Transverse colon (tissue), 4 donors: ENCODE measurements around the gene EHMT1. TPM values are rescaled to one million over a fixed set of nuclear protein-coding genes. Genes with fewer than 3 reads are reported as not detected.

Experiments used
- DNase-seq: peaks from one replicate; pipeline ENCODE4 v3.0.0-alpha.2; 2019
- H3K27ac ChIP-seq, 4 donors: fragments of 200-600 bp; sonication (generic); 2 replicates each; pipeline ENCODE4 v1.5.1; 2016 to 2018; ENCODE audit warnings: inconsistent platforms in 4 of 4
- H3K27me3 ChIP-seq: fragments of 200-600 bp; sonication (generic); 2 replicates; pipeline ENCODE4 v1.5.1; 2017; ENCODE audit warnings: inconsistent platforms
- H3K36me3 ChIP-seq, 4 donors: fragments of 200-600 bp; sonication (generic); 2 replicates each; pipeline ENCODE4 v1.5.1; 2017 to 2019; ENCODE audit warnings: inconsistent platforms in 4 of 4
- H3K4me1 ChIP-seq, 4 donors: fragments of 200-600 bp; sonication (generic); 2 replicates each; pipeline ENCODE4 v1.5.1; 2017 to 2020; ENCODE audit warnings: inconsistent platforms in 4 of 4
- H3K4me3 ChIP-seq, 4 donors: fragments of 200-600 bp; sonication (generic); 1 replicate in 1 of 4; 2 replicates in 3 of 4; pipeline versions ENCODE4 v1.5.1 to v1.6.1; 2017 to 2019; ENCODE audit warnings: inconsistent platforms in 4 of 4
- H3K9me3 ChIP-seq, 2 donors: fragments of 200-600 bp; sonication (generic); 2 replicates each; pipeline ENCODE4 v1.5.1; 2017 to 2019; ENCODE audit warnings: inconsistent platforms in 2 of 2
- EP300 ChIP-seq: sonication (generic); formaldehyde crosslinking; IDR thresholded peaks from one replicate; pipeline ENCODE4 v1.6.1; 2017; ENCODE audit warnings: antibody characterized with exemption, low read depth
- POLR2A ChIP-seq: fragments of 450-650 bp; IDR thresholded peaks from one replicate; pipeline ENCODE4 v1.6.1; 2016; ENCODE audit warnings: antibody characterized with exemption, mild to moderate bottlenecking, moderate library complexity
- POLR2AphosphoS5 ChIP-seq, 3 donors: sonication (generic); formaldehyde crosslinking; IDR thresholded peaks; one replicate each; pipeline ENCODE4 v1.6.1; 2016; ENCODE audit warnings: antibody characterized with exemption in 3 of 3
- WGBS, 2 donors: methylation state at CpG; one replicate each; pipeline ENCODE4 v1.1.5; 2018; ENCODE audit warnings: low coverage in 1 of 2; 5-methylcytosine and 5-hydroxymethylcytosine counted together
- in situ Hi-C, 4 donors: fragments of 200-750 bp; cut with MboI; loops; one replicate each; pipeline versions ENCODE4 v1.15.0 to v1.15.1; 2017; ENCODE audit warnings: low sequenced_read_pairs in 3 of 4, low pct_ligation_motif_present in 1 of 4, low pct_unique_long_range_greater_than_20kb in 1 of 4
- intact Hi-C: fragments of 100-400 bp; cut with DNase I; formaldehyde crosslinking; loops from one replicate; pipeline ENCODE4 v1.15.1; 2023; ENCODE audit warnings: low total_unique reads
- total RNA-seq, 4 donors: library from RNA; depleted of rRNA; stranded (reverse); fragments of >200 nt; gene quantifications; one replicate each; pipeline ENCODE4 v1.1.0, GENCODE V29; 2016
- TF ChIP-seq, protein P1 (sequence below), 5 experiments: fragments of 200-600 bp in 3 of 5; fragments of 450-650 bp in 2 of 5; sonication (generic) in 3 of 5; IDR thresholded peaks; 1 replicate in 2 of 5; 2 replicates in 3 of 5; pipeline ENCODE4 v1.5.1; 2016 to 2017; ENCODE audit warnings: antibody characterized with exemption in 5 of 5, inconsistent platforms in 3 of 5, mild to moderate bottlenecking in 2 of 5, moderate library complexity in 1 of 5

EHMT1 gene
- total RNA-seq, 4 donors from 2014 or later: 93.8 to 184 (median 139) TPM

DNA sequence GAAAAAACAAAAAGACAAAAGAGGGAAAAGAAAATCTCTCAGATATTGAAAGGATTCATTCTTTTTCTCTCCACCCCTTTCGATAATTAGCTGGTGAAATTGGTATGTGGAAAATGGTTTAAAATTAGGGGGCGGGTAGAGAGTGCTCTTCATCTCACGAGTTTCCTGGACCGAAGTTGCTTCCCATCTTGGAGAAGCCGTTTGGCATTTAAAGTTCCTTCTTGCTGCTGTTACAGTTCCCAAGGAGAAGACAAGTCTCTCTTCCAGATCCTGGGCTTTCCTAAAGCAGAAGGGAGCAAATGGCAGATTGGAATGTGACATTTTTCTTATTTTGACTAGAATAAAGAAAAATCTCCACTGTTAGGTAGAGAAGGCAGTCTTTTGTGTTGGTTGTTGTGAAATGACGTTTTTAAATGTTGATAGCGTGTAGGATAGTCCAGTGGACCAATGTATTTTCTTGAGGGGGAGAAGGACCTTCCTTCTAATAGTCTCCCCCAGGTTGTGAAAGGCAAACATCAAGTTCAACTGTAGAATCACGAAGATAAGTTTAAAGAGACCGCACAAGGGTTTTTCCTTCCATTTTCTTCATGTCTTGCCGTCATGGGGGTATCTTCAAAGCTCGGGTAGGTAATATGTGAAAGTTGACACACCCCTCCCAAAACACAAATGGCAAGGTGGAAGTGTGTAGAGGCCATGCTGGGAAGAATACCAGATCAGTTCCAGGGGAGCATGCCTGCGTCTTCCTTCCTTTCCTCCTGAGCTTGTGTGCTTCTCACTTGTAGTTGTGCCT is 77.5 kb downstream of the EHMT1 start:
- DNase-seq: no peak
- intact Hi-C loops: no loop called here
- 89% methylated on average over 11 to 12 of the region's 12 CpGs for WGBS, 2 donors
- H3K4me3 ChIP-seq: no peak overlapping the region
- H3K36me3 ChIP-seq: no peaks in the 10 kb centered on the region
- H3K27ac ChIP-seq: no peak overlapping the region
- TF ChIP-seq EP300 (no peak), POLR2AphosphoS5 (IDR thresholded peaks at IDR 0.05) (no peak), POLR2A (no peak)
- TF ChIP-seq, protein P1, sequence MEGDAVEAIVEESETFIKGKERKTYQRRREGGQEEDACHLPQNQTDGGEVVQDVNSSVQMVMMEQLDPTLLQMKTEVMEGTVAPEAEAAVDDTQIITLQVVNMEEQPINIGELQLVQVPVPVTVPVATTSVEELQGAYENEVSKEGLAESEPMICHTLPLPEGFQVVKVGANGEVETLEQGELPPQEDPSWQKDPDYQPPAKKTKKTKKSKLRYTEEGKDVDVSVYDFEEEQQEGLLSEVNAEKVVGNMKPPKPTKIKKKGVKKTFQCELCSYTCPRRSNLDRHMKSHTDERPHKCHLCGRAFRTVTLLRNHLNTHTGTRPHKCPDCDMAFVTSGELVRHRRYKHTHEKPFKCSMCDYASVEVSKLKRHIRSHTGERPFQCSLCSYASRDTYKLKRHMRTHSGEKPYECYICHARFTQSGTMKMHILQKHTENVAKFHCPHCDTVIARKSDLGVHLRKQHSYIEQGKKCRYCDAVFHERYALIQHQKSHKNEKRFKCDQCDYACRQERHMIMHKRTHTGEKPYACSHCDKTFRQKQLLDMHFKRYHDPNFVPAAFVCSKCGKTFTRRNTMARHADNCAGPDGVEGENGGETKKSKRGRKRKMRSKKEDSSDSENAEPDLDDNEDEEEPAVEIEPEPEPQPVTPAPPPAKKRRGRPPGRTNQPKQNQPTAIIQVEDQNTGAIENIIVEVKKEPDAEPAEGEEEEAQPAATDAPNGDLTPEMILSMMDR (IDR thresholded peaks at IDR 0.05): no peak
- H3K9me3 ChIP-seq: no peaks in the 10 kb centered on the region
- H3K27me3 ChIP-seq: no peaks in the 10 kb centered on the region
- peaks cover 0 to 16% (median 5%) of the 10 kb centered on the region in 4 donors for H3K4me1 ChIP-seq
- in situ Hi-C loops: no loop called here

DNA sequence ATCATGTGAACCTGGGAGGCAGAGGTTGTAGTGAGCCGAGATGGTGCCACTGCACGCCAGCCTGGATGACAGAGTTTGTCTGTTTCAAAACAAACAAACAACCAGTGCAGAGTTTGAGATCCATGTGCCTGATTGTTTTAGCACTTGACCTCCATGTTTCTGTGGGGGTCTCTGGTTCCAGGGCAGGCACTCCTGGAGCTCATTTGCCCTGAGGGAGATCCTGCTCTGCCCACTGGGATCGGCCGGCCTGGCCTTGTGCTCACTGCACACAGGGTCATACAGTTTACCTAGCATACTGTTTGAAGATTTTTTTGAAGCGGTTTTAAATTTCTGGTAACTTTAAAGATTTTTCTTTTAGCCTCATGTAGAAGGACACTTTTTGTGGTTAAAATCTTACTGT is 78.4 kb downstream of the EHMT1 start:
- in situ Hi-C loops: no loop called here
- Histone ChIP-seq H3K4me1 (peaks cover 0 to 9% (median 4%) of the 10 kb centered on the region in 4 donors), H3K4me3 (no peak overlapping the region), H3K9me3 (peaks cover 0 to under 1% of the 10 kb centered on the region in 2 donors), H3K27ac (no peak overlapping the region), H3K27me3 (no peaks in the 10 kb centered on the region), H3K36me3 (no peaks in the 10 kb centered on the region)
- DNase-seq: no peak
- TF ChIP-seq, protein P1 (IDR thresholded peaks at IDR 0.05): no peak
- no peak for TF ChIP-seq POLR2A
- TF ChIP-seq POLR2AphosphoS5 (IDR thresholded peaks at IDR 0.05): no peak
- no peak for TF ChIP-seq EP300
- intact Hi-C loops: no loop called here
- 86 to 100% methylated on average over 3 to 5 of the region's 5 CpGs for WGBS, 2 donors

DNA sequence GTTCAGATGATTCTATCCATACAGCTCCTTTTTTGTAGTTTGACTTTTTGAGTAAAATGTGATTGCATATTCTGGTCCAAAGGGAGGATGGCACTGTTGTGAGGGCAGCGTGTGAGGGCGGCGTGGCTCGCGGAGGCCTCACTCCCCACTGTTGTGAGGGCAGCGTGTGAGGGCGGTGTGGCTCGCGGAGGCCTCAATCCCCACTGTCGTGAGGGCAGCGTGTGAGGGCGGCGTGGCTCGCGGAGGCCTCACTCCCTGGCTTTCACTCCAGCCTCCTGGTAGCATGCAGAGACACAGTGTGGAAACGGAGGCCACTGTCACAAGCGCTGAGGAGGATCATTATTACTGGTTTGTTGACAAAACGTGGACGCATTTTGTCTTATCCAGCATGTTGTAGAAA is 79.0 kb downstream of the EHMT1 start:
- Histone ChIP-seq H3K9me3 (peaks cover 4 to 7% of the 10 kb centered on the region in 2 donors), H3K27me3 (no peaks in the 10 kb centered on the region), H3K4me3 (no peak overlapping the region), H3K27ac (no peak overlapping the region), H3K36me3 (no peaks in the 10 kb centered on the region), H3K4me1 (peaks cover 0 to 9% (median 2%) of the 10 kb centered on the region in 4 donors)
- DNase-seq: no peak
- TF ChIP-seq, protein P1 (IDR thresholded peaks at IDR 0.05): no peak
- TF ChIP-seq EP300 (no peak), POLR2AphosphoS5 (IDR thresholded peaks at IDR 0.05) (no peak), POLR2A (no peak)
- in situ Hi-C loops: no loop called here
- WGBS, 2 donors: 96% methylated on average over 19 of the region's 19 CpGs; no CpG with 5 or more reads in 1 of the 2 donors
- intact Hi-C loops: no loop called here

DNA sequence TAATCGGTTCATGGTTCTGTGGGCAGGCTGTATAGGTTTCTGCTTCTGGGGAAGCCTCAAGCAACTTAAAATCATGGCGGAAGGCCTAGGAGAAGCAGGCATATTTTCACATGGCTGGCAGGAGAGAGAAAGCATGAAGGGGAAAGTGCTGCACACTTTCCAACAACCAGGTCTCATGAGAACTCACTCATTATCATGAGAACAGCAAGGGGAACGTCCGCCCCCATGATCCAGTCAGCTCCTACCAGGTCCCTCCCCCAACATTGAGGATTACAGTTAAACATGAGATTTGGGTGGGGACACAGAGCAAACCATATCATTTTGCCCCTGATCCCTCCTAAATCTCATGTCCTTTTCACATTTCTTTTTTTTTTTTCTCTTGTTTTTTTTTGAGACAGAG is 82.1 kb downstream of the EHMT1 start:
- 92% methylated on average over 4 of the region's 4 CpGs; no CpG with 5 or more reads in 1 of the 2 donors for WGBS, 2 donors
- DNase-seq: no peak
- intact Hi-C loops: no loop called here
- Histone ChIP-seq H3K27ac (no peak overlapping the region), H3K27me3 (no peaks in the 10 kb centered on the region), H3K4me3 (no peak overlapping the region), H3K4me1 (peaks cover 0 to 3% (median under 1%) of the 10 kb centered on the region in 4 donors), H3K9me3 (peaks cover 9 to 11% of the 10 kb centered on the region in 2 donors), H3K36me3 (no peaks in the 10 kb centered on the region)
- in situ Hi-C loops: no loop called here
- no peak for TF ChIP-seq EP300
